ENCODE measurements around the gene ARHGAP24.

Gene ARHGAP24

GRCh38 chr4:85611661-85612060 lies 136.7 kb downstream of the ARHGAP24 start:
- no peaks in the 10 kb centered on the region for H4K20me1 ChIP-seq (ENCODE audit: low read depth, low read length)
- no peaks in the 10 kb centered on the region for H3K27me3 ChIP-seq (ENCODE audit: low read length)
- H3K79me2 ChIP-seq (ENCODE audit: insufficient read depth, low read length) = peaks cover 9% of the 10 kb centered on the region; the same call in 1 of the 2 replicates
- no peak overlapping the region for H3K4me2 ChIP-seq (ENCODE audit: low read depth, low read length, poor library complexity, severe bottlenecking)
- H3K36me3 ChIP-seq (ENCODE audit: low read length) = no peaks in the 10 kb centered on the region
- peaks cover 35% of the 10 kb centered on the region for H3F3A ChIP-seq (ENCODE audit: insufficient read depth)
- no peaks in the 10 kb centered on the region for H3K9me2 ChIP-seq (replicated peaks; ENCODE audit: insufficient read depth, low read length)
- H3K9ac ChIP-seq (ENCODE audit: low read length) = 0 out of 2 replicates have a peak overlapping the region, but pooled peaks have one; percentile 3
- H3K27ac ChIP-seq (ENCODE audit: low read depth, low read length) = peak overlapping the region; percentile 99
- H3K9me3 ChIP-seq (ENCODE audit: insufficient read depth, low read length) = no peaks in the 10 kb centered on the region
- TF ChIP-seq CTCF (IDR thresholded peaks at IDR 0.05; ENCODE audit: insufficient read depth, low read length, poor library complexity, severe bottlenecking) (no peak), EZH2phosphoT487 (conservative IDR thresholded peaks at IDR 0.05; ENCODE audit: low read length) (no peak)
- H3K4me3 ChIP-seq (ENCODE audit: insufficient read depth, low read length, poor library complexity, severe bottlenecking) = no peak overlapping the region
- H2AFZ ChIP-seq (ENCODE audit: low read depth, low read length, severe bottlenecking) = no peak overlapping the region

GRCh38 chr4:85613901-85614300 lies 139.0 kb downstream of the ARHGAP24 start:
- Histone ChIP-seq H3K79me2 (ENCODE audit: insufficient read depth, low read length) (peaks cover 7% of the 10 kb centered on the region; the same call in 1 of the 2 replicates), H3K9me3 (ENCODE audit: insufficient read depth, low read length) (no peaks in the 10 kb centered on the region), H3K36me3 (ENCODE audit: low read length) (no peaks in the 10 kb centered on the region), H3K4me2 (ENCODE audit: low read depth, low read length, poor library complexity, severe bottlenecking) (no peak overlapping the region), H3K9me2 (replicated peaks; ENCODE audit: insufficient read depth, low read length) (no peaks in the 10 kb centered on the region), H3F3A (ENCODE audit: insufficient read depth) (peaks cover 15% of the 10 kb centered on the region; the same call in 1 of the 2 replicates), H4K20me1 (ENCODE audit: low read depth, low read length) (no peaks in the 10 kb centered on the region), H3K4me3 (ENCODE audit: insufficient read depth, low read length, poor library complexity, severe bottlenecking) (no peak overlapping the region), H3K27ac (ENCODE audit: low read depth, low read length) (no peak overlapping the region), H3K27me3 (ENCODE audit: low read length) (no peaks in the 10 kb centered on the region), H2AFZ (ENCODE audit: low read depth, low read length, severe bottlenecking) (no peak overlapping the region), H3K9ac (ENCODE audit: low read length) (no peak overlapping the region)
- no peak for TF ChIP-seq CTCF (IDR thresholded peaks at IDR 0.05; ENCODE audit: insufficient read depth, low read length, poor library complexity, severe bottlenecking)
- TF ChIP-seq EZH2phosphoT487 (conservative IDR thresholded peaks at IDR 0.05; ENCODE audit: low read length) = no peak

GRCh38 chr4:85615952-85616351 lies 141.0 kb downstream of the ARHGAP24 start:
- no peak overlapping the region for H2AFZ ChIP-seq (ENCODE audit: low read depth, low read length, severe bottlenecking)
- no peaks in the 10 kb centered on the region for H3K36me3 ChIP-seq (ENCODE audit: low read length)
- no peak overlapping the region; the same call in 1 of the 2 replicates for H3K27ac ChIP-seq (ENCODE audit: low read depth, low read length)
- peaks cover 10% of the 10 kb centered on the region; the same call in 1 of the 2 replicates for H3F3A ChIP-seq (ENCODE audit: insufficient read depth)
- no peak overlapping the region for H3K4me2 ChIP-seq (ENCODE audit: low read depth, low read length, poor library complexity, severe bottlenecking)
- H3K9me3 ChIP-seq (ENCODE audit: insufficient read depth, low read length) = no peaks in the 10 kb centered on the region
- no peaks in the 10 kb centered on the region for H3K9me2 ChIP-seq (replicated peaks; ENCODE audit: insufficient read depth, low read length)
- no peak for TF ChIP-seq CTCF (IDR thresholded peaks at IDR 0.05; ENCODE audit: insufficient read depth, low read length, poor library complexity, severe bottlenecking)
- no peak for TF ChIP-seq EZH2phosphoT487 (conservative IDR thresholded peaks at IDR 0.05; ENCODE audit: low read length)
- no peaks in the 10 kb centered on the region for H3K27me3 ChIP-seq (ENCODE audit: low read length)
- peaks cover 2% of the 10 kb centered on the region; the same call in 1 of the 2 replicates for H3K79me2 ChIP-seq (ENCODE audit: insufficient read depth, low read length)
- no peak overlapping the region for H3K9ac ChIP-seq (ENCODE audit: low read length)
- H3K4me3 ChIP-seq (ENCODE audit: insufficient read depth, low read length, poor library complexity, severe bottlenecking) = no peak overlapping the region
- H4K20me1 ChIP-seq (ENCODE audit: low read depth, low read length) = no peaks in the 10 kb centered on the region
